B cell (primary cell): ENCODE measurements around the gene NUMB.

Experiments used
- EZH2 ChIP-seq: IDR thresholded peaks from 2 replicates; pipeline ENCODE4 v1.6.1; 2012; ENCODE audit warnings: borderline replicate concordance, low read depth, mild to moderate bottlenecking, moderate library complexity, low read length; ENCODE audit not compliant: insufficient read depth, poor library complexity, severe bottlenecking
- TF ChIP-seq, protein P1 (sequence below): fragments of 200-600 bp; IDR thresholded peaks from one replicate; pipeline ENCODE4 v1.8.0; 2022; ENCODE audit warnings: antibody characterized with exemption, mild to moderate bottlenecking

DNA sequence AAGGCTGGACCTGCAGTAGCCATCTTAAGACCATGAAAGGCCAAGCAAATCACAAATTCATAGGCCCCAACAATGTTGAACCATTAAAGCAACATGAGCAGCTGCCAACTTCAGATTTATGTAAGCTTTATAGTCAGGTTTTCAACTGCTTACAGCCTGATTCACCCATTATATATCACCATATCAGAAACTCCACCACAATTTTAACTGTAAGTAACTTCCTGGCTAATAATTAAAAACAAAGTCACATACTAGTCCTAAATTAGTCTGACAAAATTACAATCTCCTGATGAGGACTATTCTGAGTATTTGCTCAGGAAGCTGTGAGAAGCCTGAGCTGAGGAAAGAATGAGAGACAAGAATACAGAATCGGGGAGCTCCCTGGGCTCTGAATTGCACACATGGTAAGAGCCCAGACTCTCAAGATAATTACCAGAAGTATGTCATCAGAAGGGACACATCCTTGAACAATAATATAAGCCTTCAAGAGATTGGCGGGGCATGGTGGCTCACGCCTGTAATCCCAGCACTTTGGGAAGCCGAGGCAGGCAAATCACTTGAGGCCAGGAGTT lies 55.1 kb downstream of the NUMB start:
- TF ChIP-seq, protein P1, sequence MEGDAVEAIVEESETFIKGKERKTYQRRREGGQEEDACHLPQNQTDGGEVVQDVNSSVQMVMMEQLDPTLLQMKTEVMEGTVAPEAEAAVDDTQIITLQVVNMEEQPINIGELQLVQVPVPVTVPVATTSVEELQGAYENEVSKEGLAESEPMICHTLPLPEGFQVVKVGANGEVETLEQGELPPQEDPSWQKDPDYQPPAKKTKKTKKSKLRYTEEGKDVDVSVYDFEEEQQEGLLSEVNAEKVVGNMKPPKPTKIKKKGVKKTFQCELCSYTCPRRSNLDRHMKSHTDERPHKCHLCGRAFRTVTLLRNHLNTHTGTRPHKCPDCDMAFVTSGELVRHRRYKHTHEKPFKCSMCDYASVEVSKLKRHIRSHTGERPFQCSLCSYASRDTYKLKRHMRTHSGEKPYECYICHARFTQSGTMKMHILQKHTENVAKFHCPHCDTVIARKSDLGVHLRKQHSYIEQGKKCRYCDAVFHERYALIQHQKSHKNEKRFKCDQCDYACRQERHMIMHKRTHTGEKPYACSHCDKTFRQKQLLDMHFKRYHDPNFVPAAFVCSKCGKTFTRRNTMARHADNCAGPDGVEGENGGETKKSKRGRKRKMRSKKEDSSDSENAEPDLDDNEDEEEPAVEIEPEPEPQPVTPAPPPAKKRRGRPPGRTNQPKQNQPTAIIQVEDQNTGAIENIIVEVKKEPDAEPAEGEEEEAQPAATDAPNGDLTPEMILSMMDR, result no peak
- no peak for TF ChIP-seq EZH2
